ENCODE measurements around the gene CYP2S1.
"Not testable (repeated sequence)": the region's sequence is repeated elsewhere in the genome, so short reads cannot be mapped to it uniquely, and the experiment has no call there.

The CYP2S1 gene

GRCh38 chr19:41192574-41193429 lies at the start of gene CYP2S1:
TSS of gene CYP2S1 (plus strand) at chr19:41193219. CDS start at chr19:41193265, 46 bp downstream.
- no peak for DNase-seq (ENCODE audit: low read depth in 2 of 2)

GRCh38 chr19:41144403-41144802 lies 48.6 kb upstream of the CYP2S1 start:
- peak; percentile 61 to 71 for DNase-seq (ENCODE audit: low read depth in 2 of 2)

GRCh38 chr19:41149831-41150230 lies 43.2 kb upstream of the CYP2S1 start:
- DNase-seq (ENCODE audit: low read depth in 2 of 2), result no peak

- DNase-seq (ENCODE audit: low read depth in 2 of 2), result not testable (repeated sequence)
Measured at GRCh38 chr19:41150986-41151385, 42.0 kb upstream of the CYP2S1 start.

- DNase-seq (ENCODE audit: low read depth in 2 of 2), result no peak
Measured at GRCh38 chr19:41154060-41154459, 39.0 kb upstream of the CYP2S1 start.

GRCh38 chr19:41156207-41156606 lies 36.8 kb upstream of the CYP2S1 start:
- DNase-seq (ENCODE audit: low read depth in 2 of 2), result no peak

- no peak for DNase-seq (ENCODE audit: low read depth in 2 of 2)
Measured at GRCh38 chr19:41159881-41160280, 33.1 kb upstream of the CYP2S1 start.

GRCh38 chr19:41161903-41162302 lies 31.1 kb upstream of the CYP2S1 start:
- no peak for DNase-seq (ENCODE audit: low read depth in 2 of 2)

- DNase-seq (ENCODE audit: low read depth in 2 of 2), result no peak
Measured at GRCh38 chr19:41166944-41167804, 25.8 kb upstream of the CYP2S1 start.

GRCh38 chr19:41172297-41173164 lies 20.5 kb upstream of the CYP2S1 start:
- no peak for DNase-seq (ENCODE audit: low read depth in 2 of 2)

GRCh38 chr19:41174297-41174928 lies 18.6 kb upstream of the CYP2S1 start:
- no peak for DNase-seq (ENCODE audit: low read depth in 2 of 2)

- no peak for DNase-seq (ENCODE audit: low read depth in 2 of 2)
Measured at GRCh38 chr19:41175801-41176777, 16.9 kb upstream of the CYP2S1 start.

GRCh38 chr19:41180173-41180572 lies 12.8 kb upstream of the CYP2S1 start:
- DNase-seq (ENCODE audit: low read depth in 2 of 2), result not testable (repeated sequence)

GRCh38 chr19:41186971-41187883 lies 5.8 kb upstream of the CYP2S1 start:
- DNase-seq (ENCODE audit: low read depth in 2 of 2), result no peak

- DNase-seq (ENCODE audit: low read depth in 2 of 2), result no peak
Measured at GRCh38 chr19:41187884-41188279, 5.1 kb upstream of the CYP2S1 start.

GRCh38 chr19:41189425-41190065 lies 3.5 kb upstream of the CYP2S1 start:
- no peak for DNase-seq (ENCODE audit: low read depth in 2 of 2)

GRCh38 chr19:41193430-41194156 lies 574 bp downstream of the CYP2S1 start:
- DNase-seq (ENCODE audit: low read depth in 2 of 2), result no peak

GRCh38 chr19:41194157-41194552 lies 1.1 kb downstream of the CYP2S1 start:
- DNase-seq (ENCODE audit: low read depth in 2 of 2), result no peak
